ENCODE measurements around the gene UNC50.

UNC50 gene

GRCh38 chr2:98608116-98608961, at the start of gene UNC50, which contains the start of gene COA5:
UNC50 (plus strand) TSS chr2:98608589; CDS start chr2:98609760, 1,171 bp downstream.
COA5 (minus strand) TSS chr2:98608512; CDS start chr2:98608405, 107 bp downstream.
- peak; percentile 56 for DNase-seq

- DNase-seq = no peak
Measured at GRCh38 chr2:98558852-98559530, 49.4 kb upstream of the UNC50 start.

- no peak for DNase-seq
Measured at GRCh38 chr2:98559581-98559980, 48.8 kb upstream of the UNC50 start.

GRCh38 chr2:98560256-98560771, 48.1 kb upstream of the UNC50 start:
- no peak for DNase-seq

GRCh38 chr2:98561018-98561417, 47.4 kb upstream of the UNC50 start:
- DNase-seq = no peak

GRCh38 chr2:98561902-98562695, 46.3 kb upstream of the UNC50 start:
- DNase-seq = no peak

- no peak for DNase-seq
Measured at GRCh38 chr2:98563394-98563793, 45.0 kb upstream of the UNC50 start.

- DNase-seq = no peak
Measured at GRCh38 chr2:98564541-98565132, 43.8 kb upstream of the UNC50 start.

GRCh38 chr2:98565286-98565860, 43.0 kb upstream of the UNC50 start:
- DNase-seq = no peak

GRCh38 chr2:98565941-98566340, 42.4 kb upstream of the UNC50 start:
- DNase-seq = no peak

- DNase-seq = no peak
Measured at GRCh38 chr2:98568161-98568956, 40.0 kb upstream of the UNC50 start.

GRCh38 chr2:98569197-98569793, 39.1 kb upstream of the UNC50 start:
- DNase-seq = no peak

- DNase-seq = no peak
Measured at GRCh38 chr2:98569915-98570314, 38.5 kb upstream of the UNC50 start.

- no peak for DNase-seq
Measured at GRCh38 chr2:98570356-98570755, 38.0 kb upstream of the UNC50 start.

- no peak for DNase-seq
Measured at GRCh38 chr2:98571121-98571701, 37.2 kb upstream of the UNC50 start.

GRCh38 chr2:98571796-98572195, 36.6 kb upstream of the UNC50 start:
- no peak for DNase-seq

GRCh38 chr2:98572211-98572610, 36.2 kb upstream of the UNC50 start:
- DNase-seq = no peak

- DNase-seq = no peak
Measured at GRCh38 chr2:98572676-98573075, 35.7 kb upstream of the UNC50 start.

- DNase-seq = no peak
Measured at GRCh38 chr2:98573426-98573825, 35.0 kb upstream of the UNC50 start.

GRCh38 chr2:98576666-98577312, 31.6 kb upstream of the UNC50 start:
- no peak for DNase-seq

Measured in NCI-H1436 treated with DMSO at 0.1 percent for 48 hours (cell line).